KG1 (cell line): ENCODE results near the gene RERG.
"Not testable (repeated sequence)": the region's sequence is repeated elsewhere in the genome, so short reads cannot be mapped to it uniquely, and the experiment has no call there.

Experiments used
- DNase-seq: peaks from one replicate; lab custom pipeline; 2025; lab: John Stamatoyannopoulos, UW

Gene RERG

GRCh38 chr12:15220915-15221885, at the start of gene RERG:
RERG (minus strand) TSS chr12:15221417; CDS start chr12:15217489, 3,928 bp downstream.
- DNase-seq, result peak; percentile 2

GRCh38 chr12:15270591-15270990, 49.4 kb upstream of the RERG start:
- no peak for DNase-seq

GRCh38 chr12:15268927-15269552, 47.8 kb upstream of the RERG start:
- DNase-seq, result no peak

- DNase-seq, result no peak
Observed at GRCh38 chr12:15268309-15268708, 47.1 kb upstream of the RERG start.

GRCh38 chr12:15265875-15266274, 44.7 kb upstream of the RERG start:
- no peak for DNase-seq

GRCh38 chr12:15256761-15257160, 35.5 kb upstream of the RERG start:
- no peak for DNase-seq

- no peak for DNase-seq
Observed at GRCh38 chr12:15253990-15254389, 32.8 kb upstream of the RERG start.

- DNase-seq, result no peak
Observed at GRCh38 chr12:15244926-15245325, 23.7 kb upstream of the RERG start.

GRCh38 chr12:15244341-15244740, 23.1 kb upstream of the RERG start:
- DNase-seq, result no peak

- no peak for DNase-seq
Observed at GRCh38 chr12:15243102-15243501, 21.9 kb upstream of the RERG start.

GRCh38 chr12:15240898-15241297, 19.7 kb upstream of the RERG start:
- DNase-seq, result no peak

- DNase-seq, result no peak
Observed at GRCh38 chr12:15234508-15234907, 13.3 kb upstream of the RERG start.

- DNase-seq, result no peak
Observed at GRCh38 chr12:15234011-15234410, 12.8 kb upstream of the RERG start.

GRCh38 chr12:15232959-15233358, 11.7 kb upstream of the RERG start:
- no peak for DNase-seq

- DNase-seq, result no peak
Observed at GRCh38 chr12:15231493-15231892, 10.3 kb upstream of the RERG start.

- no peak for DNase-seq
Observed at GRCh38 chr12:15230751-15231150, 9.5 kb upstream of the RERG start.

- DNase-seq, result no peak
Observed at GRCh38 chr12:15230137-15230536, 8.9 kb upstream of the RERG start.

GRCh38 chr12:15227004-15227679, 5.9 kb upstream of the RERG start:
- DNase-seq, result no peak

- DNase-seq, result not testable (repeated sequence)
Observed at GRCh38 chr12:15225863-15226218, 4.6 kb upstream of the RERG start.

GRCh38 chr12:15225136-15225862, 4.1 kb upstream of the RERG start:
- no peak for DNase-seq

- DNase-seq, result no peak
Observed at GRCh38 chr12:15222219-15222618, 1.0 kb upstream of the RERG start.

GRCh38 chr12:15220451-15220850, 766 bp downstream of the RERG start:
- no peak for DNase-seq
